K562 (cell line): ENCODE measurements around the gene ABHD16A. TPM values are rescaled to one million over a fixed set of nuclear protein-coding genes. Genes with fewer than 3 reads are reported as not detected.

Experiments
- BRF1 ChIP-seq: IDR thresholded peaks from 3 replicates; pipeline ENCODE4 v1.6.1; 2011; ENCODE audit warnings: borderline replicate concordance, mild to moderate bottlenecking; ENCODE audit not compliant: insufficient read length; ENCODE audit errors: extremely low read depth
- CBX8 ChIP-seq: fragments of 200-600 bp; sonication (generic); IDR thresholded peaks from 2 replicates; pipeline ENCODE4 v1.6.1; 2012; ENCODE audit warnings: borderline replicate concordance, mixed run types, low read depth, mild to moderate bottlenecking, moderate library complexity, mixed read lengths, low read length, control low read depth, inconsistent platforms; ENCODE audit not compliant: poor library complexity, severe bottlenecking; ENCODE audit errors: extremely low read depth
- FOSL1 ChIP-seq: fragments of 200-800 bp; sonication (Bioruptor generic); conservative IDR thresholded peaks from 2 replicates; pipeline ENCODE4 v1.6.1; 2016; ENCODE audit warnings: missing genetic modification characterization, missing compliant biosample characterization
- GATAD2A ChIP-seq: fragments of 450-650 bp; IDR thresholded peaks from 2 replicates; pipeline ENCODE4 v1.6.1; 2017
- HOXB6 ChIP-seq: fragments of 250-450 bp; sonication (Bioruptor Pico); IDR thresholded peaks from 2 replicates; pipeline ENCODE4 v1.5.1; 2022; ENCODE audit warnings: mild to moderate bottlenecking, borderline replicate concordance
- JUNB ChIP-seq: fragments of 450-650 bp; formaldehyde crosslinking; conservative IDR thresholded peaks from 2 replicates; pipeline ENCODE4 v1.4.0; 2020; ENCODE audit warnings: mild to moderate bottlenecking
- PHB2 ChIP-seq: fragments of 450-650 bp; IDR thresholded peaks from 2 replicates; pipeline ENCODE4 v1.6.1; 2017; ENCODE audit warnings: low read depth
- POLR2AphosphoS5 ChIP-seq: IDR thresholded peaks from 2 replicates; pipeline ENCODE4 v1.6.1; 2011; ENCODE audit warnings: mild to moderate bottlenecking, low read depth, low read length, moderate library complexity; ENCODE audit not compliant: control insufficient read depth, insufficient read depth
- TAF9B ChIP-seq: fragments of 450-650 bp; IDR thresholded peaks from 2 replicates; pipeline ENCODE4 v1.6.1; 2018; ENCODE audit warnings: mild to moderate bottlenecking; ENCODE audit not compliant: partially characterized antibody
- ZNF280A ChIP-seq: fragments of 450-650 bp; IDR thresholded peaks from 2 replicates; pipeline ENCODE4 v1.6.1; 2018; ENCODE audit warnings: mild to moderate bottlenecking, low read depth; ENCODE audit not compliant: partially characterized antibody
- ZNF395 ChIP-seq: fragments of 200-800 bp; sonication (Bioruptor generic); IDR thresholded peaks from 2 replicates; pipeline ENCODE4 v1.6.1; 2017; ENCODE audit warnings: missing genetic modification characterization, missing compliant biosample characterization
- ZNF583 ChIP-seq: fragments of 250-450 bp; sonication (Bioruptor Pico); IDR thresholded peaks from 2 replicates; pipeline ENCODE4 v1.4.0; 2020
- polyA plus RNA-seq, 8 experiments: library from polyadenylated mRNA; depleted of rRNA in 4 of 8; stranded (reverse) in 5 of 8; unstranded in 3 of 8; fragments of >200 nt; fragmentation: Nextera tagmentation in 2 of 8; fragmentation: Illumina TruSeq in 1 of 8; extraction: Ambion mirVana in 2 of 8; extraction: Trizol in 1 of 8; gene quantifications; 2 replicates each; pipeline versions ENCODE4 v1.2.1 to v1.2.3, GENCODE V29; 2011 to 2014; ENCODE audit warnings: inconsistent platforms in 1 of 8, missing spikeins in 1 of 8
- total RNA-seq, 7 experiments: library from RNA; depleted of rRNA in 6 of 7; stranded (reverse); fragments of >200 nt in 6 of 7; fragmentation: Illumina TruSeq in 2 of 7; extraction: Trizol in 2 of 7; gene quantifications; 2 replicates each; pipeline versions ENCODE4 v1.2.1 to v1.2.3, GENCODE V29; 2011 to 2021; ENCODE audit warnings: low replicate concordance in 1 of 7
- TF ChIP-seq, protein P1 (sequence below): fragments of 250-450 bp; sonication (Bioruptor Pico); IDR thresholded peaks from 2 replicates; pipeline ENCODE4 v1.5.0; 2021
- TF ChIP-seq, protein P2 (sequence below): sonication (generic); formaldehyde crosslinking; IDR thresholded peaks from 2 replicates; pipeline ENCODE4 v1.8.0; 2023; ENCODE audit warnings: missing genetic modification reagents, mild to moderate bottlenecking, borderline replicate concordance

The ABHD16A gene
- total and polyA plus RNA-seq, 9 of the 15 experiments (the other 6 are each of a cell fraction or from before 2014, with no cell fraction given) = 25.8 to 120 (median 81.6) TPM

DNA sequence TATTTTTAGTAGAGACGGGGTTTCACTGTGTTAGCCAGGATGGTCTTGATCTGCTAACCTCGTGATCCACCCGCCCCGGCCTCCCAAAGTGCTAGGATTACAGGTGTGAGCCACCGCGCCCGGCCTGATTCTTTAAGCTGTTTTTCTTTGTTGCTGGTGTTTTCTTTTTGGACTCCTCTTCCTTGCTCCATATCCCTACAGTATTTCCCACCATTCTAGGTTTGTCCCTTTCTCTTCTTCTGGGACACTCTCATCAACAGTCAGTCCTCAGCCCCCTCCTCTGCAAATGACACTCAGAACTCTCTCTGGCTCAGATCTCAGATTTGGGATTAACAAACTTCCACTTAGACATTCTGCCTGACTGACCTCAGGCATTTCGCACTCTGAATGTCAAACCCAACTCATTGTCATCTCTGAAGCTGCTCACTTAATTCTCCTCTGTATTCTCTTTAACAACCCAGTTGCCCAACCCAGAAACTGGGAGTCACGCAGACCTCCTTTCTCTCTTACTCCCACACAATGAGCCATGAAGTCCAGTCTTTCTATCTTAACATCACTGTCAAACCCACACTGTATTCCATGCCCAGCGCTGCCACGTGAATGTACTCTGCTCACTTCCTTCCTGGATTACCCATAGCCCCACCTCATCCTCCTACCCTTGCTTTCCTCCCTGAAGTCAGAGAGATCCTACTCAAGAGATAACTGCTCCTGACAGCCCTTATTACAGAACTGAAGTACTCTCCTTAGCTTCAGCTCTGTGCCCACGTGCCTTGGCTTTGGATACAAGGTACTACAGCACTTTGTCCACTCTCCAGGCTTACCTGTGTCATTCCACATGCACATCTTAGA is 22.6 kb upstream of the ABHD16A start (continued):
- TF ChIP-seq ZNF280A = no peak
- TF ChIP-seq TAF9B = no peak
- TF ChIP-seq BRF1 = no peak
- TF ChIP-seq PHB2 = no peak
- TF ChIP-seq, protein P1, sequence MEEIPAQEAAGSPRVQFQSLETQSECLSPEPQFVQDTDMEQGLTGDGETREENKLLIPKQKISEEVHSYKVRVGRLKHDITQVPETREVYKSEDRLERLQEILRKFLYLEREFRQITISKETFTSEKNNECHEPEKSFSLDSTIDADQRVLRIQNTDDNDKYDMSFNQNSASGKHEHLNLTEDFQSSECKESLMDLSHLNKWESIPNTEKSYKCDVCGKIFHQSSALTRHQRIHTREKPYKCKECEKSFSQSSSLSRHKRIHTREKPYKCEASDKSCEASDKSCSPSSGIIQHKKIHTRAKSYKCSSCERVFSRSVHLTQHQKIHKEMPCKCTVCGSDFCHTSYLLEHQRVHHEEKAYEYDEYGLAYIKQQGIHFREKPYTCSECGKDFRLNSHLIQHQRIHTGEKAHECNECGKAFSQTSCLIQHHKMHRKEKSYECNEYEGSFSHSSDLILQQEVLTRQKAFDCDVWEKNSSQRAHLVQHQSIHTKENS = no peak
- TF ChIP-seq FOSL1 (tag) = peak; percentile 40
- no peak for TF ChIP-seq HOXB6 (CRISPR knock-in tag)
- TF ChIP-seq ZNF395 (CRISPR knock-in tag) = no peak
- TF ChIP-seq JUNB (CRISPR knock-in tag) = no peak; the same call in 1 of the 2 replicates
- peak; percentile 28; the same call in 1 of the 2 replicates for TF ChIP-seq POLR2AphosphoS5
- peak; percentile 80; the same call in 1 of the 2 replicates for TF ChIP-seq GATAD2A
- peak; percentile 92 for TF ChIP-seq ZNF583 (CRISPR knock-in tag)
- no peak for TF ChIP-seq CBX8
- TF ChIP-seq, protein P2, sequence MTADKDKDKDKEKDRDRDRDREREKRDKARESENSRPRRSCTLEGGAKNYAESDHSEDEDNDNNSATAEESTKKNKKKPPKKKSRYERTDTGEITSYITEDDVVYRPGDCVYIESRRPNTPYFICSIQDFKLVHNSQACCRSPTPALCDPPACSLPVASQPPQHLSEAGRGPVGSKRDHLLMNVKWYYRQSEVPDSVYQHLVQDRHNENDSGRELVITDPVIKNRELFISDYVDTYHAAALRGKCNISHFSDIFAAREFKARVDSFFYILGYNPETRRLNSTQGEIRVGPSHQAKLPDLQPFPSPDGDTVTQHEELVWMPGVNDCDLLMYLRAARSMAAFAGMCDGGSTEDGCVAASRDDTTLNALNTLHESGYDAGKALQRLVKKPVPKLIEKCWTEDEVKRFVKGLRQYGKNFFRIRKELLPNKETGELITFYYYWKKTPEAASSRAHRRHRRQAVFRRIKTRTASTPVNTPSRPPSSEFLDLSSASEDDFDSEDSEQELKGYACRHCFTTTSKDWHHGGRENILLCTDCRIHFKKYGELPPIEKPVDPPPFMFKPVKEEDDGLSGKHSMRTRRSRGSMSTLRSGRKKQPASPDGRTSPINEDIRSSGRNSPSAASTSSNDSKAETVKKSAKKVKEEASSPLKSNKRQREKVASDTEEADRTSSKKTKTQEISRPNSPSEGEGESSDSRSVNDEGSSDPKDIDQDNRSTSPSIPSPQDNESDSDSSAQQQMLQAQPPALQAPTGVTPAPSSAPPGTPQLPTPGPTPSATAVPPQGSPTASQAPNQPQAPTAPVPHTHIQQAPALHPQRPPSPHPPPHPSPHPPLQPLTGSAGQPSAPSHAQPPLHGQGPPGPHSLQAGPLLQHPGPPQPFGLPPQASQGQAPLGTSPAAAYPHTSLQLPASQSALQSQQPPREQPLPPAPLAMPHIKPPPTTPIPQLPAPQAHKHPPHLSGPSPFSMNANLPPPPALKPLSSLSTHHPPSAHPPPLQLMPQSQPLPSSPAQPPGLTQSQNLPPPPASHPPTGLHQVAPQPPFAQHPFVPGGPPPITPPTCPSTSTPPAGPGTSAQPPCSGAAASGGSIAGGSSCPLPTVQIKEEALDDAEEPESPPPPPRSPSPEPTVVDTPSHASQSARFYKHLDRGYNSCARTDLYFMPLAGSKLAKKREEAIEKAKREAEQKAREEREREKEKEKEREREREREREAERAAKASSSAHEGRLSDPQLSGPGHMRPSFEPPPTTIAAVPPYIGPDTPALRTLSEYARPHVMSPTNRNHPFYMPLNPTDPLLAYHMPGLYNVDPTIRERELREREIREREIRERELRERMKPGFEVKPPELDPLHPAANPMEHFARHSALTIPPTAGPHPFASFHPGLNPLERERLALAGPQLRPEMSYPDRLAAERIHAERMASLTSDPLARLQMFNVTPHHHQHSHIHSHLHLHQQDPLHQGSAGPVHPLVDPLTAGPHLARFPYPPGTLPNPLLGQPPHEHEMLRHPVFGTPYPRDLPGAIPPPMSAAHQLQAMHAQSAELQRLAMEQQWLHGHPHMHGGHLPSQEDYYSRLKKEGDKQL (CRISPR knock-in tag) = no peak
